ENCODE data around the gene CCDC154.

DNA sequence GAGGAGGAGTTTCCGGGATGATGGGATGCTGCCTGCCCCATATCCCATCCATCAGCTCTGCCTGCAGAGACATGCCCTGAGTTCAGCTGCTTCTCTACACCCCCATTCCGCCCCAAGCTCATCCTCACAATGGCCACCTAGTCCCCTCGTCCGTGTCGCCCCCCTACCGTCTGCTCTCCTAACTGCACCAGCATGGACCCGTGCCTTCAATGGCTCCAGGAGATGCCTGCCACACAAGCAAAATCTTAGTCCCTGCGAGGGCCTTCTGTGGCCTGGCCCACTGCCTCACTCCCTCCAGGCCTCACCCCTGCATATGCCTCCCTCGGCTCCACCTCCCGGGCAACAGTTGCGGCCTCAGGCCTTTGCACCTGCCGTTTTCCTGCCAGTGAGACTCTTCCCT lies 47.0 kb upstream of the CCDC154 start:
- TF ChIP-seq, protein P1, sequence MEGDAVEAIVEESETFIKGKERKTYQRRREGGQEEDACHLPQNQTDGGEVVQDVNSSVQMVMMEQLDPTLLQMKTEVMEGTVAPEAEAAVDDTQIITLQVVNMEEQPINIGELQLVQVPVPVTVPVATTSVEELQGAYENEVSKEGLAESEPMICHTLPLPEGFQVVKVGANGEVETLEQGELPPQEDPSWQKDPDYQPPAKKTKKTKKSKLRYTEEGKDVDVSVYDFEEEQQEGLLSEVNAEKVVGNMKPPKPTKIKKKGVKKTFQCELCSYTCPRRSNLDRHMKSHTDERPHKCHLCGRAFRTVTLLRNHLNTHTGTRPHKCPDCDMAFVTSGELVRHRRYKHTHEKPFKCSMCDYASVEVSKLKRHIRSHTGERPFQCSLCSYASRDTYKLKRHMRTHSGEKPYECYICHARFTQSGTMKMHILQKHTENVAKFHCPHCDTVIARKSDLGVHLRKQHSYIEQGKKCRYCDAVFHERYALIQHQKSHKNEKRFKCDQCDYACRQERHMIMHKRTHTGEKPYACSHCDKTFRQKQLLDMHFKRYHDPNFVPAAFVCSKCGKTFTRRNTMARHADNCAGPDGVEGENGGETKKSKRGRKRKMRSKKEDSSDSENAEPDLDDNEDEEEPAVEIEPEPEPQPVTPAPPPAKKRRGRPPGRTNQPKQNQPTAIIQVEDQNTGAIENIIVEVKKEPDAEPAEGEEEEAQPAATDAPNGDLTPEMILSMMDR (IDR thresholded peaks at IDR 0.05): no peak
- no peak for TF ChIP-seq POLR2AphosphoS5 (IDR thresholded peaks at IDR 0.05)
- no peak for TF ChIP-seq POLR2A (IDR thresholded peaks at IDR 0.05)
- TF ChIP-seq EP300 (IDR thresholded peaks at IDR 0.05): no peak
